HG02571 (cell line): ENCODE data around the gene SPOCD1.

Experiments
- ATAC-seq: cut with Tn5 transposase; IDR thresholded peaks from one replicate; pipeline ENCODE4 v1.9.1; 2021; ENCODE audit warnings: mild to moderate bottlenecking, moderate library complexity; ENCODE audit not compliant: unreplicated experiment

SPOCD1 gene

GRCh38 chr1:31757989-31758388 lies 57.8 kb downstream of the SPOCD1 start:
- no peak for ATAC-seq

GRCh38 chr1:31757204-31757679 lies 58.6 kb downstream of the SPOCD1 start:
- no peak for ATAC-seq

- ATAC-seq = no peak
These were observed 59.2 kb downstream of the SPOCD1 start for GRCh38 chr1:31756578-31756977.

GRCh38 chr1:31755850-31756492 lies 59.9 kb downstream of the SPOCD1 start:
- no peak for ATAC-seq

GRCh38 chr1:31755197-31755611 lies 60.6 kb downstream of the SPOCD1 start:
- ATAC-seq = no peak

GRCh38 chr1:31754397-31754796 lies 61.4 kb downstream of the SPOCD1 start:
- ATAC-seq = no peak

- ATAC-seq = no peak
These were observed 62.0 kb downstream of the SPOCD1 start for GRCh38 chr1:31753707-31754349.

- ATAC-seq = no peak
These were observed 62.8 kb downstream of the SPOCD1 start for GRCh38 chr1:31752952-31753475.

GRCh38 chr1:31752258-31752657 lies 63.6 kb downstream of the SPOCD1 start:
- no peak for ATAC-seq

GRCh38 chr1:31751822-31752241 lies 64.0 kb downstream of the SPOCD1 start:
- ATAC-seq = no peak

- no peak for ATAC-seq
These were observed 64.8 kb downstream of the SPOCD1 start for GRCh38 chr1:31750858-31751510.

- no peak for ATAC-seq
These were observed 65.8 kb downstream of the SPOCD1 start for GRCh38 chr1:31749785-31750735.

- no peak for ATAC-seq
These were observed 67.5 kb downstream of the SPOCD1 start for GRCh38 chr1:31748365-31748764.

GRCh38 chr1:31747304-31747703 lies 68.5 kb downstream of the SPOCD1 start:
- ATAC-seq = no peak

- no peak for ATAC-seq
These were observed 69.1 kb downstream of the SPOCD1 start for GRCh38 chr1:31746687-31747086.

- ATAC-seq = no peak
These were observed 69.7 kb downstream of the SPOCD1 start for GRCh38 chr1:31745946-31746670.

- no peak for ATAC-seq
These were observed 70.5 kb downstream of the SPOCD1 start for GRCh38 chr1:31745096-31745945.

GRCh38 chr1:31744165-31744888 lies 71.5 kb downstream of the SPOCD1 start:
- no peak for ATAC-seq
